Measurements from ENCODE around the gene CNEP1R1.

DNA sequence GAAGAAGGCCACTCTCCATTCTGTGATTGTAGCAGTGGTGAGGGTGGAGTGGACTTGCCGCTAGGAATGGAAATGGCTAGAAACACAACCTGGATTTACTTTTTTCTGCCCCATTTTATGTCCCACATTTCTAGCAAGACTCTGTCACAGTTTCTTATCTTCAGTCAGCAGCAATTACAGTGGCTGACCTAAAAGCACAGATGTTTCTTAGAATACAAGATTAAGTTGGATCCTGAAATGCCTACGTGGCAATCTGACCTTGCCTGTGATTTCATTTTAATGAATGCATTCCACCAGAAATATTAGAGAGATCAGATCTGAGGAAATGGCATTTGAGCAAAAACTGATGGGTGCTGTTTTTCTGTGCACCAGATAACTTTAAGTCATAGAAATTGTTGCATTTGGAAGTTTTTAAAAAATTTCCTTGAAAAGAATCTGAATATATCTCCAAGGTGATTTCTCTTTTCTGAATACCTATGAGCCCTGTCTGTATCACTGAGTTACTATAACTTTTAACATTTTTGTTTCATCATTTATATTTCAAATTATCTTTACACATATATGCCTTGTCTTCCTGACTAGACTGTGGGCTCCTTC is 46.1 kb downstream of the CNEP1R1 start:
- TF ChIP-seq, protein P1, sequence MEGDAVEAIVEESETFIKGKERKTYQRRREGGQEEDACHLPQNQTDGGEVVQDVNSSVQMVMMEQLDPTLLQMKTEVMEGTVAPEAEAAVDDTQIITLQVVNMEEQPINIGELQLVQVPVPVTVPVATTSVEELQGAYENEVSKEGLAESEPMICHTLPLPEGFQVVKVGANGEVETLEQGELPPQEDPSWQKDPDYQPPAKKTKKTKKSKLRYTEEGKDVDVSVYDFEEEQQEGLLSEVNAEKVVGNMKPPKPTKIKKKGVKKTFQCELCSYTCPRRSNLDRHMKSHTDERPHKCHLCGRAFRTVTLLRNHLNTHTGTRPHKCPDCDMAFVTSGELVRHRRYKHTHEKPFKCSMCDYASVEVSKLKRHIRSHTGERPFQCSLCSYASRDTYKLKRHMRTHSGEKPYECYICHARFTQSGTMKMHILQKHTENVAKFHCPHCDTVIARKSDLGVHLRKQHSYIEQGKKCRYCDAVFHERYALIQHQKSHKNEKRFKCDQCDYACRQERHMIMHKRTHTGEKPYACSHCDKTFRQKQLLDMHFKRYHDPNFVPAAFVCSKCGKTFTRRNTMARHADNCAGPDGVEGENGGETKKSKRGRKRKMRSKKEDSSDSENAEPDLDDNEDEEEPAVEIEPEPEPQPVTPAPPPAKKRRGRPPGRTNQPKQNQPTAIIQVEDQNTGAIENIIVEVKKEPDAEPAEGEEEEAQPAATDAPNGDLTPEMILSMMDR (conservative IDR thresholded peaks at IDR 0.05; ENCODE audit: low read depth, low read length), result no peak
- no peak for TF ChIP-seq EZH2 (IDR thresholded peaks at IDR 0.05; ENCODE audit: low read length, unreplicated experiment)
